Stromal cell of bone marrow (primary cell): Measurements from ENCODE around the gene ZNHIT6.

Source experiments
- DNase-seq: peaks from one replicate; pipeline ENCODE4 v3.0.0-alpha.2; 2012; ENCODE audit warnings: low read depth

Gene ZNHIT6

GRCh38 chr1:85617633-85618100 is 90.6 kb downstream of the ZNHIT6 start:
- DNase-seq: no peak

DNA sequence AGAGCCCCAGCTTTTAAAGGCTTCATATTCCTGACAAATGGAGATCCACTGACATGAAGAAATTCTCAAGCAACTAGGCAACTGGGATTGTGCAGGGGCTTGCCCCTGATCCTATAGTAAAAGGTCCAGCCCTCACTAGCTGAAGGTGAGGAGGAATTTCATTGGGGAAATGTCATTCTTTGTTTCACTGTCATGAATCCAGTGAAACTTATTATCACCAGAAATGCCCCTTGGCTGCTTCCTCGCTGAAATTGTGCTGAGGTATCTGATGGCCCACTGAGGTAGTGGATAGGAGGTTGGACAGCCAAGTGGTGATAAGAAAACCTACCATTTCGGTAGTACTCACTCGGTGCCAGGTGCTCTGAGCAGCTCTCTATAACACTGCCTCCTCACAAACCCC is 91.5 kb downstream of the ZNHIT6 start:
- no peak for DNase-seq

DNA sequence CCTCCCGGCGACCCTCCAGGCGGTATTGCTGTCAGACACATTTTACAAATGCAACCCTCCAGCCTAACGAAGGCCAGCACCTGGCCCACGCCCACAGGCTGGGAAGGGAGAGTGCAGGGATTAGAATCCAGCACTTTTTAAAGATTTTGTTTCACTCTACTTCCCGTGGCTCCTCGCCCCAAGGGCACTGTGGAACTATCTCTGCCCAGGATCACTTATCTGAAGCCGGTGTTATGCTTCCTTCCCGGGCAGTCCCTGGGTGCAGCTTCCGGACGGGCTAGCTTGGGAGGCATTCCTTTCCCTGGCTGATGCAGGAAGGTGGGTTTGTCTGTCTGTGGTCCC is 91.9 kb downstream of the ZNHIT6 start:
- DNase-seq: no peak

GRCh38 chr1:85615586-85616363 is 92.5 kb downstream of the ZNHIT6 start:
- DNase-seq: no peak

DNA sequence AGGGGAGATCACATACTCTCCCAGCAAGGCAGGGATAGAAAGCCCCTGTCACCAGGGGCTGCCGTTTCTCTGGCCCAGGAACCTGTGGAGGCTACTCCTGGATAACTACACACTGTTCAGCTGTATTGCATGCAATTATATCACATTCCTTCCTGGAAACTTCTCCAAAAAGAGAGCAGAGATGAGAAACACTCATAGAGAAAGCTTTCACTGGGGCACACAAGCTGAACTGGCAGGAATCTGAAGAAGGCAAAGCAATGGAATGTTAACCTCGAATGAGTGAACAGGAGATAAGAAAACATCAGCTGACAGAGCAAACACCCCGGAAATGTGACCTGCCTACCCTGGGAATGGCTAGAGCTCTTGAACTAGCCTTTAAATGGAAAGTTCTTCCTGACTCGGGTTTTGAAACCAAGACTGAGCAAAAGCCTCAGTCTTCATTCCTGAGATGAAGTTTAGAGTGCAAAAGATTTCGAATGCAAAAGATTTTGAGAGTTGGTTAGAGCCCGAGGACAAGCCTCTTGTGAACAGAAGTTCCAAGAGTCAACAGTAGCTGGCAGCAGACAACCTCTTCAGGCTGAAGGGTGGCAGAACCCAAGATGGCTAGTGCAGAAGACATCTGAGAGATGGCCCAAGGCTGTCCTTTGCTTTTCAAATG is 95.4 kb downstream of the ZNHIT6 start:
- peak; percentile 73 for DNase-seq

GRCh38 chr1:85611856-85612255 is 96.4 kb downstream of the ZNHIT6 start:
- peak; percentile 95 for DNase-seq

DNA sequence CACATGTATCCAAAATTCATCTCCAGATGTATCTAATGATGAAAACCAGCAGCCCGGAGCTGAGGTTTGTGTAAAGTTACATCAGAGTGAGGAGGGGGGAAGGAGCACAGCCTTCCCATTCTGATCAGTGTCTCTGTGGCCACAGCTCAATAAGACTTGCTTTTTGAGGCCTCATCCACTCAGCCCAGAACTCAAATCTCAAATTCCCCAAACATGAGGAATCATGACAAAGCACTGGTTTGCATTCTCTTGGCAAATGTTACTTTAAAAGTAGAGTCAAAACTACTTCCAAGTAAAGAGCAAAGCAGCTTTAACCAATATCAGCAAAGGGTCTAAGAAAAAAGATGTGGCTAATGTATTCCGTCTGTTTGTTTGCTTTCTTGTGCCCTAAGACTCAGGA is 96.8 kb downstream of the ZNHIT6 start:
- peak; percentile 89 for DNase-seq

- no peak for DNase-seq
Observed at GRCh38 chr1:85609976-85610375, 98.3 kb downstream of the ZNHIT6 start.

GRCh38 chr1:85608851-85609250 is 99.4 kb downstream of the ZNHIT6 start:
- DNase-seq: no peak

GRCh38 chr1:85607921-85608265 is 100.3 kb downstream of the ZNHIT6 start:
- no peak for DNase-seq

GRCh38 chr1:85607126-85607920 is 100.9 kb downstream of the ZNHIT6 start:
- DNase-seq: peak; percentile 86

GRCh38 chr1:85606414-85606800 is 101.8 kb downstream of the ZNHIT6 start:
- DNase-seq: no peak

DNA sequence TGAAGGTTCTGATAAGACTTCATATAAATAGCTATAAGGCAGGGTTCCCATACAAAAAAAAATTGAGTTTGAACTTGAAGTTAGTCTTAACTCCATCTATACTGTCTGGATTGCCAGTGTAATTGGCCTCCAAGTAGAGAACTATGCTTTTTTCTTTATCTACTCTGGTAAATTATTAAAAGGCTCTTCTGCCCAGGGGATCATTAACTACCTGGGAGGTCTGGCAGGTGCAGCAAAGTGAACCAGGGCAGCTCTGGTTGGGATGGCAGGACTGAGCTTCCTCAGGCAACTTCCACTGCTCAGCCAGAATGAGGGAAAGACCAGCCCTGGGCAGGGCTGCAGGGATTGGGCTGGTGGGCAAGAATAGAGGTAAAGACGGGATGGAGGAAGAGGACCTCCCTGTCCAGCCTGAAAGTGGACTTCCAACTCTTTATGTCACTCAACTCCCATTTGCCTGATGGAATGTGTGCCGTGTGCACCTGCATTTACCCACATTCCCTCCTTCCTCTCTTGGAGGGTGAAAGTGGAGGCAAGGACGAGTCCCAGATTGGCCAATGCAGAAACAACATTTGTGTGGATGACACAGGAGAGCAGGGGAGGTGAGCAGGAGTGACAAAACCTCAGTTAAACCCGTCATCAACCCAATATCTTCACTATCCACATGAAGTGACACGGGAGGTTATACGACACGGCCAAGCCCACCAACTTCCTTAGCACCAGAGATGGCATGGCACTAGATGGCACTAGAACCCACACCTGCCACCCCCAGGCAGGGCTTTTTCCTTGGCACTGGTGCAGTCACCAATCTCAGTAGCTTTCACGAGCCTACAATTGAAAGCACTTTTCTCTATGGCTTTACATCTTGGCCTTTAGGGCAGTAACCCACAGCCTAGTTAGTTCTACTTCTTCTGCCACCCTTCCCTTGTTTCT is 102.5 kb downstream of the ZNHIT6 start:
- no peak for DNase-seq

- no peak for DNase-seq
Observed at GRCh38 chr1:85604298-85604997, 103.8 kb downstream of the ZNHIT6 start.

- no peak for DNase-seq
Observed at GRCh38 chr1:85603086-85603880, 105.0 kb downstream of the ZNHIT6 start.

- DNase-seq: no peak
Observed at GRCh38 chr1:85602571-85602970, 105.7 kb downstream of the ZNHIT6 start.

GRCh38 chr1:85601901-85602300 is 106.3 kb downstream of the ZNHIT6 start:
- no peak for DNase-seq

GRCh38 chr1:85599681-85600080 is 108.6 kb downstream of the ZNHIT6 start:
- no peak for DNase-seq
